Fibroblast of skin of right biceps (primary cell): ENCODE data around the gene TMEM255B.
"Not testable (repeated sequence)": the region's sequence is repeated elsewhere in the genome, so short reads cannot be mapped to it uniquely, and the experiment has no call there.

ENCODE experiments used
- DNase-seq: peaks from one replicate; pipeline ENCODE4 v3.0.0-alpha.2; 2013

The TMEM255B gene

GRCh38 chr13:113770441-113770840 lies 11.4 kb downstream of the TMEM255B start:
- no peak for DNase-seq

GRCh38 chr13:113770937-113771336 lies 11.9 kb downstream of the TMEM255B start:
- DNase-seq: no peak

- DNase-seq: peak; percentile 37
Observed at GRCh38 chr13:113771709-113772331, 12.8 kb downstream of the TMEM255B start.

- DNase-seq: peak; percentile 54
Observed at GRCh38 chr13:113774177-113775107, 15.4 kb downstream of the TMEM255B start.

- no peak for DNase-seq
Observed at GRCh38 chr13:113775451-113776145, 16.6 kb downstream of the TMEM255B start.

- no peak for DNase-seq
Observed at GRCh38 chr13:113776231-113777125, 17.5 kb downstream of the TMEM255B start.

GRCh38 chr13:113777311-113778260 lies 18.6 kb downstream of the TMEM255B start:
- DNase-seq: peak; percentile 30

- no peak for DNase-seq
Observed at GRCh38 chr13:113781571-113781970, 22.5 kb downstream of the TMEM255B start.

GRCh38 chr13:113782472-113782871 lies 23.4 kb downstream of the TMEM255B start:
- DNase-seq: no peak

GRCh38 chr13:113783200-113783881 lies 24.3 kb downstream of the TMEM255B start:
- no peak for DNase-seq

- no peak for DNase-seq
Observed at GRCh38 chr13:113783966-113784644, 25.1 kb downstream of the TMEM255B start.

- no peak for DNase-seq
Observed at GRCh38 chr13:113784645-113785024, 25.6 kb downstream of the TMEM255B start.

- DNase-seq: peak; percentile 55
Observed at GRCh38 chr13:113785051-113786010, 26.3 kb downstream of the TMEM255B start.

- DNase-seq: peak; percentile 37
Observed at GRCh38 chr13:113786262-113786841, 27.3 kb downstream of the TMEM255B start.

- DNase-seq: no peak
Observed at GRCh38 chr13:113787694-113788093, 28.7 kb downstream of the TMEM255B start.

GRCh38 chr13:113788413-113789135 lies 29.5 kb downstream of the TMEM255B start:
- DNase-seq: no peak

GRCh38 chr13:113789167-113789566 lies 30.1 kb downstream of the TMEM255B start:
- no peak for DNase-seq

- DNase-seq: not testable (repeated sequence)
Observed at GRCh38 chr13:113789931-113790330, 30.9 kb downstream of the TMEM255B start.
